GM18511 (cell line): ENCODE measurements around the gene P3H4.
"Not testable (repeated sequence)": the region's sequence is repeated elsewhere in the genome, so short reads cannot be mapped to it uniquely, and the experiment has no call there.

ENCODE experiments used
- ATAC-seq: cut with Tn5 transposase; IDR thresholded peaks from one replicate; pipeline ENCODE4 v1.9.1; 2021; ENCODE audit warnings: mild to moderate bottlenecking, moderate library complexity; ENCODE audit not compliant: unreplicated experiment

Gene P3H4

GRCh38 chr17:41811549-41812380 lies at the start of gene P3H4:
P3H4 (minus strand) TSS chr17:41811949; CDS start chr17:41811915, 34 bp downstream.
- ATAC-seq: no peak

GRCh38 chr17:41860254-41860931 lies 48.6 kb upstream of the P3H4 start:
- no peak for ATAC-seq

GRCh38 chr17:41851382-41851781 lies 39.6 kb upstream of the P3H4 start:
- not testable (repeated sequence) for ATAC-seq

GRCh38 chr17:41849251-41849990 lies 37.7 kb upstream of the P3H4 start:
- ATAC-seq: no peak

GRCh38 chr17:41848788-41849187 lies 37.0 kb upstream of the P3H4 start:
- no peak for ATAC-seq

GRCh38 chr17:41844971-41845370 lies 33.2 kb upstream of the P3H4 start:
- no peak for ATAC-seq

GRCh38 chr17:41840781-41841180 lies 29.0 kb upstream of the P3H4 start:
- ATAC-seq: not testable (repeated sequence)

GRCh38 chr17:41839448-41839847 lies 27.7 kb upstream of the P3H4 start:
- not testable (repeated sequence) for ATAC-seq

GRCh38 chr17:41837761-41838538 lies 26.2 kb upstream of the P3H4 start, which contains the start of gene KLHL10:
KLHL10 (plus strand) TSS chr17:41837825; CDS start chr17:41837933, 108 bp downstream.
- no peak for ATAC-seq

- no peak for ATAC-seq
These were observed 24.9 kb upstream of the P3H4 start for GRCh38 chr17:41836550-41837196.

- ATAC-seq: no peak
These were observed 24.2 kb upstream of the P3H4 start, which contains the start of gene NT5C3B for GRCh38 chr17:41835800-41836549. NT5C3B (minus strand) TSS chr17:41836232; CDS start chr17:41836193, 39 bp downstream.

- ATAC-seq: no peak
These were observed 23.6 kb upstream of the P3H4 start for GRCh38 chr17:41835214-41835799.

- ATAC-seq: not testable (repeated sequence)
These were observed 18.2 kb upstream of the P3H4 start for GRCh38 chr17:41829961-41830360.

- ATAC-seq: no peak
These were observed 13.6 kb upstream of the P3H4 start for GRCh38 chr17:41825175-41825845.

GRCh38 chr17:41824086-41824485 lies 12.3 kb upstream of the P3H4 start:
- no peak for ATAC-seq

GRCh38 chr17:41823580-41823979 lies 11.8 kb upstream of the P3H4 start:
- ATAC-seq: no peak

GRCh38 chr17:41823141-41823524 lies 11.4 kb upstream of the P3H4 start:
- no peak for ATAC-seq
